IPS-15b (cell line): ENCODE measurements around the gene EPSTI1.

Source experiments
- H3K27me3 ChIP-seq: one replicate; pipeline ENCODE4 v1.6.1; 2013; ENCODE audit warnings: low read length; ENCODE audit not compliant: control insufficient read depth, insufficient read depth
- H3K36me3 ChIP-seq: one replicate; pipeline ENCODE4 v1.6.1; 2013; ENCODE audit warnings: low read length; ENCODE audit not compliant: control insufficient read depth, insufficient read depth
- H3K4me1 ChIP-seq: one replicate; pipeline ENCODE4 v1.6.1; 2013; ENCODE audit warnings: mild to moderate bottlenecking, low read length; ENCODE audit not compliant: control insufficient read depth, insufficient read depth
- H3K4me3 ChIP-seq: one replicate; pipeline ENCODE4 v1.5.1; 2013; ENCODE audit warnings: low read depth, low read length
- H3K9ac ChIP-seq: one replicate; pipeline ENCODE4 v1.6.1; 2013; ENCODE audit warnings: low read depth, mild to moderate bottlenecking, low read length
- H3K9me3 ChIP-seq: one replicate; pipeline ENCODE4 v1.6.1; 2013; ENCODE audit warnings: mild to moderate bottlenecking, low read length; ENCODE audit not compliant: control insufficient read depth, insufficient read depth

Gene EPSTI1

GRCh38 chr13:42968906-42969305 is 23.1 kb downstream of the EPSTI1 start:
- H3K4me1 ChIP-seq: peaks cover 9% of the 10 kb centered on the region

DNA sequence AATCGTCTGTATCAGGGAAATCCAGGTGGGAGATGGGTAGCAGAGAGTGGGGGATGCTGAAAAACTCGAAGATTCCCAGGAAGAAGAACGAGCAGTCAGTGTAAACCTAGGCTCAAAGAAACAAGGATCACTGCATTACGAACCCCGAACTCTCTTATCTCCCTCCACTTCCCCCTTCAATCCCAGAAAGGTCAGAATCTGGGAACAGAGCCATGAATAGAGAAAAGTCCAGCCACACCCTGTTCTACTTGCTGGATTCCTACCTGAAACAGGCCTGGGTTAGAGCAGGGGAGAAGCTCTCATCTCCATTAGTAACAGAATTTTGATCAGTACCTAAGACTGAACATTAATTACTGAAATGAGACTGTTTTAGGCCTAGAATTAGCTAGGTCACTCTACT is 24.4 kb downstream of the EPSTI1 start:
- Histone ChIP-seq H3K36me3 (no peaks in the 10 kb centered on the region), H3K4me1 (peaks cover 9% of the 10 kb centered on the region), H3K9ac (no peak overlapping the region), H3K9me3 (no peaks in the 10 kb centered on the region), H3K4me3 (no peak overlapping the region), H3K27me3 (no peaks in the 10 kb centered on the region)

More at GRCh38 chr13:42968906-42969305, 23.1 kb downstream of the EPSTI1 start:
- Histone ChIP-seq H3K4me3 (no peak overlapping the region), H3K9ac (no peak overlapping the region), H3K27me3 (no peaks in the 10 kb centered on the region), H3K36me3 (no peaks in the 10 kb centered on the region), H3K9me3 (no peaks in the 10 kb centered on the region)

DNA sequence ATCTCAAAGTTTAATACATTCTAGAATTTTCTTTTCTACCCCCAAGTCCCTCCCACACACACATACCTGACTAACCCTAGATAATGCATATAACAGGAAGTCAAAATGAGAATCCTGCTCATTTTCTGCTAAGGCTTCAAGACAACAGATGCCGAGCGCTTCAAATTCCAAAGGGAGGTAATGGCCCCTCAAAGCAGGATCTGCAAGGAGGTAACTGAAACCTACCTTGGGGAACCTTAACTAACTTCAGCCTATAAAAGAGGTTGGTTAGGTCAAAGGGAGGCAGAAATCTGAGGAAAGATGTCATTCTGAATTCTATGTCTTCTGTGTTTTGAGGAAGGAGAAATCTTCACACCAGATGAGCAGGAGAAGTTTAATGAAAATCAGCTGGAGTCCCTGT is 26.8 kb downstream of the EPSTI1 start:
- Histone ChIP-seq H3K4me3 (no peak overlapping the region), H3K9ac (no peak overlapping the region), H3K27me3 (no peaks in the 10 kb centered on the region), H3K36me3 (no peaks in the 10 kb centered on the region), H3K4me1 (peaks cover 9% of the 10 kb centered on the region), H3K9me3 (no peaks in the 10 kb centered on the region)

DNA sequence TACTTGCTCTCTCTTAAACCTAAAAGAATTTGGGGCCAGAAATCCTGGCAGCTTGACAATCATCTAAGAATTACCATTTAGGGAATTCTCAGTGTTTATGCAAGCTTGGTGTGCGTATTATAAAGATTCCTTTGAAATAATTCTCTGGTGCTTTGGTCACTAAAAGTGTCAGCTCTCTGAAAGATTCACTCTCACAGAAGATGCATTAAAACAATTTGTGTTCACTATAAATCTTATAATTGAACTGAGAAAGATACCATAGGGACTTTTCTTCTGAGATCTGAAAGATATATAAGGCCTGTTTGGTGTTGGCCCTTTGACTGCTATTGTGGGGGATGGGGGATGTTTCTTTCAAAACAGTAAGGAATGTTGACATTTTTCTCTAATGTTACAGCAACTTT is 27.3 kb downstream of the EPSTI1 start:
- Histone ChIP-seq H3K9ac (no peak overlapping the region), H3K4me3 (no peak overlapping the region), H3K4me1 (peaks cover 9% of the 10 kb centered on the region), H3K36me3 (no peaks in the 10 kb centered on the region), H3K9me3 (no peaks in the 10 kb centered on the region), H3K27me3 (no peaks in the 10 kb centered on the region)

- H3K36me3 ChIP-seq: no peaks in the 10 kb centered on the region
- no peaks in the 10 kb centered on the region for H3K9me3 ChIP-seq
These were observed 32.4 kb downstream of the EPSTI1 start for GRCh38 chr13:42959615-42960014.

DNA sequence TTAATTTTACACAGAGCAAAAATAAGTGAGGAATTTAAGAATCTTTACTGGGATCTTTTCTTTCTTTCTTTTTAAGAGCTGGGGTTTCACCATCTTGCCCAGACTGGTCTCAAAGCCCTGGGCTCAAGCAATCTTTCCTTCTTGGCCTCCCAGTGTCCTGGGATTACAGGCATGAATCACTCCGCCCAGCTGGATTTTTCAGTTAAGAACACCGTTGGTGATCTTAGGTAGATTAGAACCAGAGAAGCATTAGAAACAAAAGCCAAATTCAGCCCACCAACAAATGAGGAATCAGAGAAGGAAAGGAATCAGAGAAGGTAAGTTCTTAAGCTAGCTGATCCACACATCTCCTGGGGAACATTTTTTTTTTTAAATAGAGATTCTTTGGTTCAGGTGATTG is 34.2 kb downstream of the EPSTI1 start:
- no peaks in the 10 kb centered on the region for H3K36me3 ChIP-seq
- H3K9me3 ChIP-seq: no peaks in the 10 kb centered on the region
- H3K4me1 ChIP-seq: no peaks in the 10 kb centered on the region
- H3K9ac ChIP-seq: no peak overlapping the region
- H3K27me3 ChIP-seq: no peaks in the 10 kb centered on the region
- H3K4me3 ChIP-seq: no peak overlapping the region

More at GRCh38 chr13:42959615-42960014, 32.4 kb downstream of the EPSTI1 start:
- Histone ChIP-seq H3K4me3 (no peak overlapping the region), H3K9ac (no peak overlapping the region), H3K27me3 (no peaks in the 10 kb centered on the region), H3K4me1 (no peaks in the 10 kb centered on the region)

GRCh38 chr13:42950181-42950580 is 41.9 kb downstream of the EPSTI1 start:
- Histone ChIP-seq H3K9ac (no peak overlapping the region), H3K9me3 (no peaks in the 10 kb centered on the region), H3K27me3 (no peaks in the 10 kb centered on the region), H3K4me3 (no peak overlapping the region), H3K4me1 (no peaks in the 10 kb centered on the region), H3K36me3 (no peaks in the 10 kb centered on the region)

DNA sequence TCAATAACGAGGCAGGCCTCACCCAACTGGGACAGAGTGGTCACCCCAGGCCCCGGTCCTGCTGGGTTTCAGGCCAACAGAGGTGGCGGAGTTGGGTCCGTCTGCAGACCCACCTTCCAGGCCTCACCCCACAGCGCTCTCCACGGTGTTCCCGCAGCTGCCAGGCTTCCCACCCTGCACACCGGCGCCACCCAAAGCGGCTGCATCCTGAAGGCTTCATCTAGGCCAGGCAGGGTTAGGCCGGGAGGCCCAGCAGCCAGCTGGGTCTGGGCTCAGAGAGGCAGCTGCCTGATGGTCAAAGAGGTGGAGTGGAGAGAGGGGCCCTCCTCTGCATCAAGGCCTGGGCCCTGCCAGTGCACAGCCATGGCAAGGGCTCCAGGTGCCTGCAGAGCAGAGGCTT is 44.1 kb downstream of the EPSTI1 start:
- no peak overlapping the region for H3K9ac ChIP-seq
- no peaks in the 10 kb centered on the region for H3K9me3 ChIP-seq
- no peaks in the 10 kb centered on the region for H3K36me3 ChIP-seq
- H3K4me1 ChIP-seq: no peaks in the 10 kb centered on the region
- H3K4me3 ChIP-seq: no peak overlapping the region
- H3K27me3 ChIP-seq: no peaks in the 10 kb centered on the region

- Histone ChIP-seq H3K27me3 (no peaks in the 10 kb centered on the region), H3K4me1 (no peaks in the 10 kb centered on the region), H3K9me3 (no peaks in the 10 kb centered on the region), H3K9ac (no peak overlapping the region), H3K36me3 (no peaks in the 10 kb centered on the region), H3K4me3 (no peak overlapping the region)
These were observed 45.1 kb downstream of the EPSTI1 start for GRCh38 chr13:42946927-42947326.

DNA sequence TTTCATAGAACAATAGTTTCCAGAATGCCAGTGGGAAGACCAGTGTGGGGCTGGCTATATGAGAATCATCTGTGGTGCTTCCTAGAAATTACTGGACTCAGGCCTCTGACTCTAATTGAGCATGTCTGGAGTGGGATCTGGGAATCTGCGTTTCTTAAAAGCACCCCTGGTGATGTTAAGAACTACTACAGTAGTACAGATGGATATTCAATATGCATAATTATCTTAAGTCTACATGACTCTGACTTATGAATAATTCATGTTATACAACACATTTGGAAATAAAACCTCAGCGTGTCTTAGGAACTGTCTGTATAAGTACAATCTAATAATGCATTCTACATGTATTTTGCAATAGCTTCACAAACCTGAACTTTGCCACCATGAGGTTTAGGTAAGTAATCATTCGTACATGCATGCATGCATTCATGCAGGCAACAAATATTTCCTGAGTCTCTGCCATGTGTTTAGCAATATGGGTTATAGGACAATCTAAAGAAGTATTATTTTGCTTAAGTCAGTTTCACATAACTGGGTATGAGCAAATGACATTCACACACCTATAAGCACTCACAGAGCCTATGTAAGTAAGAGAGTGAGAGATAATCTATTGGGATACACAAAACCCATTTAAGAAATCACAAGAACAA is 62.0 kb downstream of the EPSTI1 start:
- no peak overlapping the region for H3K9ac ChIP-seq
- H3K36me3 ChIP-seq: no peaks in the 10 kb centered on the region
- H3K9me3 ChIP-seq: no peaks in the 10 kb centered on the region
- no peaks in the 10 kb centered on the region for H3K4me1 ChIP-seq
- no peak overlapping the region for H3K4me3 ChIP-seq
- no peaks in the 10 kb centered on the region for H3K27me3 ChIP-seq

DNA sequence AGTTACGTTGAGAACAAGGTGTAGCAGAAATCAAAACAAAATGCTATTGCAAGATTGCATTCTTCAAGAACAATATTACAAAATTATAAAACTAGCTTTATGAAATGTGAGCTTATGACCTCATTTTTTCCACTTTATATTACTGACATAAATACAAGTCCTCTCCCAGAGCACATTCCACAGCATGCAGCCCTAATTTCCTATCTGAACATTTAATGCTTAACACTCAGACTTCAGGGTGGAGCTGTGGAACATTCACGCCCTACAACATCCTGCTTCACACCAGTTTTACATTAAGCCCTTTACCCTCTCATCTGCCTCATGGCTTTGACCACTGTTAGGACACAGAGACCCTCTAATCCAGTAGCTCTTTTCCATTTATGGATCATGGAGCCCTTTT is 65.5 kb downstream of the EPSTI1 start:
- Histone ChIP-seq H3K36me3 (no peaks in the 10 kb centered on the region), H3K9ac (no peak overlapping the region), H3K9me3 (no peaks in the 10 kb centered on the region)

DNA sequence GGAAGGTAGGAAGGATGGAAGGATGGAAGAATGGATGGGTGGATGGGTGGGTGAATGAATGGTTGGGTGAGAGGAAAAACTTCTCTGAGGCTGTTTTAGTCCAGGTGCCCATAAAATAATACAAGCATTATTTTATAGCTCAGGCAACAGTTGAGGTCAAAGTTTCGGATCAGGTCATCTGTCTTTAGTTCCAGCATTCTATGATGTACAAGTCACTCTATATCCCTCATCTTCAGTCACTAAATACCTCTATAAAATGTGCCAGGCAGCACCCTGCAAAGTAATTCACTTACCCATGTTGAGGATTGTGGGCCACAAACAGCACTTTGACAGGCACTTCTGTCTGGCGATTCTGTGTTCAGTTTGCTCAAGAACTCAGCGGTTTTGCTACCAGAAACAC is 66.0 kb downstream of the EPSTI1 start:
- H3K9me3 ChIP-seq: no peaks in the 10 kb centered on the region
- H3K4me1 ChIP-seq: no peaks in the 10 kb centered on the region
- H3K4me3 ChIP-seq: no peak overlapping the region
- no peaks in the 10 kb centered on the region for H3K36me3 ChIP-seq
- no peaks in the 10 kb centered on the region for H3K27me3 ChIP-seq
- H3K9ac ChIP-seq: no peak overlapping the region

More for the DNA sequence above, 65.5 kb downstream of the EPSTI1 start:
- H3K27me3 ChIP-seq: no peaks in the 10 kb centered on the region
- H3K4me1 ChIP-seq: no peaks in the 10 kb centered on the region
- H3K4me3 ChIP-seq: no peak overlapping the region
